Esophagus muscularis mucosa (tissue), 4 donors: ENCODE results near the gene GGT5. TPM values are rescaled to one million over a fixed set of nuclear protein-coding genes. Genes with fewer than 3 reads are reported as not detected.

Experiments used
- DNase-seq: peaks from one replicate; pipeline ENCODE4 v3.0.0-alpha.2; 2017; ENCODE audit errors: extremely low spot score
- H3K27ac ChIP-seq, 4 donors: fragments of 200-600 bp; sonication (generic); replicated peaks in 1 of 4; 1 replicate in 3 of 4; 2 replicates in 1 of 4; pipeline ENCODE4 v1.5.1; 2016 to 2019; ENCODE audit warnings: mild to moderate bottlenecking in 1 of 4
- H3K27me3 ChIP-seq, 4 donors: fragments of 200-600 bp; sonication (generic); one replicate each; pipeline versions ENCODE4 v1.5.1 to v1.6.0; 2016 to 2019
- H3K36me3 ChIP-seq, 4 donors: fragments of 200-600 bp; sonication (generic); one replicate each; pipeline ENCODE4 v1.5.1; 2016 to 2019
- H3K4me1 ChIP-seq, 4 donors: fragments of 200-600 bp; sonication (generic); one replicate each; pipeline ENCODE4 v1.5.1; 2016 to 2019
- H3K4me3 ChIP-seq, 4 donors: fragments of 200-600 bp; sonication (generic); 1 replicate in 2 of 4; 2 replicates in 2 of 4; pipeline ENCODE4 v1.5.1; 2016 to 2019; ENCODE audit warnings: mild to moderate bottlenecking in 4 of 4, moderate library complexity in 1 of 4
- H3K9me3 ChIP-seq, 4 donors: fragments of 200-600 bp; sonication (generic); 1 replicate in 3 of 4; 2 replicates in 1 of 4; pipeline ENCODE4 v1.5.1; 2016 to 2019
- CTCF ChIP-seq, 3 experiments: fragments of 200-600 bp in 2 of 3; fragments of 450-650 bp in 1 of 3; sonication (generic) in 2 of 3; IDR thresholded peaks; one replicate each; pipeline ENCODE4 v1.5.1; 2017 to 2019; ENCODE audit warnings: antibody characterized with exemption in 3 of 3, mild to moderate bottlenecking in 2 of 3, moderate library complexity in 1 of 3
- EP300 ChIP-seq: sonication (generic); formaldehyde crosslinking; IDR thresholded peaks from one replicate; pipeline ENCODE4 v1.6.1; 2017; ENCODE audit warnings: antibody characterized with exemption
- POLR2A ChIP-seq: fragments of 450-650 bp; IDR thresholded peaks from one replicate; pipeline ENCODE4 v1.6.1; 2017; ENCODE audit warnings: antibody characterized with exemption, moderate library complexity, mild to moderate bottlenecking, low read depth
- POLR2AphosphoS5 ChIP-seq, 2 donors: sonication (generic); formaldehyde crosslinking; IDR thresholded peaks; one replicate each; pipeline ENCODE4 v1.6.1; 2017; ENCODE audit warnings: antibody characterized with exemption in 2 of 2
- WGBS: methylation state at CpG from one replicate; pipeline ENCODE4 v1.1.5; 2018; 5-methylcytosine and 5-hydroxymethylcytosine counted together
- intact Hi-C: fragments of 100-400 bp; cut with DNase I; formaldehyde crosslinking; loops from one replicate; pipeline ENCODE4 v1.15.1; 2023
- total RNA-seq, 4 donors: library from RNA; depleted of rRNA; stranded (reverse); fragments of >200 nt; gene quantifications; one replicate each; pipeline versions ENCODE4 v1.1.0 to v1.2.1, GENCODE V29; 2016

The GGT5 gene
- total RNA-seq, 4 donors from 2014 or later, result 15.4 to 59.2 (median 37.2) TPM

GRCh38 chr22:24230911-24231656 is 13.8 kb downstream of the GGT5 start:
- intact Hi-C loops, result loop anchor here (10.0 kb wide), 1 partner anchor 126 kb away; no protein-coding TSS in a partner anchor
- TF ChIP-seq POLR2AphosphoS5 (IDR thresholded peaks at IDR 0.05) (no peak), CTCF (IDR thresholded peaks at IDR 0.05) (peak; percentile 8 to 33 (median 22)), EP300 (no peak), POLR2A (no peak)
- Histone ChIP-seq H3K27me3 (no peaks in the 10 kb centered on the region), H3K4me1 (no peaks in the 10 kb centered on the region), H3K27ac (no peak overlapping the region), H3K9me3 (no peaks in the 10 kb centered on the region), H3K4me3 (no peak overlapping the region), H3K36me3 (peaks cover 0 to 80% (median 7%) of the 10 kb centered on the region in 4 donors)
- no peak for DNase-seq
- 52% methylated on average over 12 of the region's 18 CpGs for WGBS

GRCh38 chr22:24225951-24226350 is 18.9 kb downstream of the GGT5 start:
- Histone ChIP-seq H3K36me3 (peaks cover 0 to 86% (median 25%) of the 10 kb centered on the region in 4 donors), H3K4me3 (no peak overlapping the region), H3K27me3 (no peaks in the 10 kb centered on the region), H3K9me3 (peaks cover 0 to 10% (median 2%) of the 10 kb centered on the region in 4 donors), H3K4me1 (no peaks in the 10 kb centered on the region), H3K27ac (no peak overlapping the region)
- WGBS, result 94% methylated on average over 9 of the region's 14 CpGs
- intact Hi-C loops, result no loop called here
- TF ChIP-seq EP300 (no peak), CTCF (IDR thresholded peaks at IDR 0.05) (no peak), POLR2A (no peak), POLR2AphosphoS5 (IDR thresholded peaks at IDR 0.05) (no peak)
- no peak for DNase-seq

- no peak overlapping the region for H3K27ac ChIP-seq
- H3K27me3 ChIP-seq, result no peaks in the 10 kb centered on the region
- 87% methylated on average over 6 of the region's 14 CpGs for WGBS
- H3K36me3 ChIP-seq, result peaks cover 0 to 85% (median 27%) of the 10 kb centered on the region in 4 donors
- H3K9me3 ChIP-seq, result peaks cover 0 to 10% (median 2%) of the 10 kb centered on the region in 4 donors
- TF ChIP-seq CTCF (IDR thresholded peaks at IDR 0.05) (no peak), POLR2AphosphoS5 (IDR thresholded peaks at IDR 0.05) (no peak), POLR2A (no peak), EP300 (no peak)
- H3K4me3 ChIP-seq, result no peak overlapping the region
- intact Hi-C loops, result no loop called here
- DNase-seq, result no peak
- H3K4me1 ChIP-seq, result no peaks in the 10 kb centered on the region
These were observed 19.8 kb downstream of the GGT5 start for GRCh38 chr22:24225044-24225601.

- Histone ChIP-seq H3K36me3 (peaks cover 0 to 89% (median 33%) of the 10 kb centered on the region in 4 donors), H3K9me3 (peaks cover 0 to 10% (median 2%) of the 10 kb centered on the region in 4 donors), H3K4me1 (no peaks in the 10 kb centered on the region), H3K27me3 (no peaks in the 10 kb centered on the region), H3K27ac (no peak overlapping the region), H3K4me3 (no peak overlapping the region)
- 100% methylated on average over 1 of the region's 1 CpG for WGBS
- intact Hi-C loops, result no loop called here
- DNase-seq, result no peak
- TF ChIP-seq POLR2AphosphoS5 (IDR thresholded peaks at IDR 0.05) (no peak), CTCF (IDR thresholded peaks at IDR 0.05) (no peak), POLR2A (no peak), EP300 (no peak)
These were observed 20.4 kb downstream of the GGT5 start for GRCh38 chr22:24224468-24224867.
